ENCODE data around the gene ZNF853.

Gene ZNF853

DNA sequence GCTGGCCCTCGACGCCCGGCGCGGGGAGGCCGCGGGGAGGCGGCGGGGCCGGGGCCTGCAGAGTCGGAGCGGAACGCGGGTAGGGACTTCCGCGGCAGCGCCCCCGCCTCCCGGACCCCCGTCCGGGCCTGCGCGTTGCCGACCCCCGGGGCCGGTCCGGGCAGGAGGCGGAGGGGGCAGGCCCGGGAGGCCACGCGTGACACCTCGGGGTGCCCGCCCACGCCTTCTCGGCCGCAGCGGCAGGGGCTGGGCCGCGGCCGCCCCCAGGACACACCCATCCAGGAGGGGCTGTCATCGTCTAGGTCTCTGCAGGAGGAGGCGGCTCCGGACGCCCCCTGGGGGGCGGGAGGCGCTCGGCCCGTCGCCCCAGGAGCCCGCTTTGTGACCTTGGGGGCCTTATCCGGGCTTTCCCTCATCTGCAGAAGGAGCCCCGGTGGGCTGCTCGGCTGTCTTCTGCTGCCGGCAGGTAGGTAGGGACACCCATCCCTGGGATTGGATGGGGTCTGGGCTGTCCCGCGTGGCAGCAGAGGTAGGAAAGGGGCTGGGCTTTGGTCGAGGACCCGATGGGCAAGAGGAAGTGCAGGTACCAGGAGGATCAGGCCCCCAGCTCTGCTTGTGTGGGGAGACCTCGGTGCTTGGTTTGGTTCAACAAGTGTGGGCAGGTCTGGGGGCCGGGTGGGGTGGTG lies 22.3 kb downstream of the ZNF853 start:
- no peak for DNase-seq

DNA sequence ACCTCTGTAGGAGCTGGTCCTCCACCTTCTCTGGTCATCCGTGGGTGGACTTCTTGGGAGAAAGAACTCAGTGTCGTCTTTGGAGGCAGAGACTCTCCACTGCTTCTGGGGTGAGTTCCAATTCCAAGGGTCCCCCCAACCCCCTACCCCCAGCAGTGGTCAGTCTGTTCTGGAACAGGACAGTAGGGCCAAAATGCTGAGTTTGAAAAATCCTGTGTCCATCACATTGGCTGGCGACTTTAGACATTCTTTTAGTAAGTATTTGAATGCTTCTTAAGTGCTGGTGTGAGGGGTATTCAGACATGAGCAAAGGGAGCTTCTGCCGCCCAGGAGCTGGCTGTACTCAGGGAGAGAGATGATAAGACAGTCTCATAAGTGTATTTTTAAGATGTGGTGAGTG lies 23.6 kb downstream of the ZNF853 start:
- no peak for DNase-seq

DNA sequence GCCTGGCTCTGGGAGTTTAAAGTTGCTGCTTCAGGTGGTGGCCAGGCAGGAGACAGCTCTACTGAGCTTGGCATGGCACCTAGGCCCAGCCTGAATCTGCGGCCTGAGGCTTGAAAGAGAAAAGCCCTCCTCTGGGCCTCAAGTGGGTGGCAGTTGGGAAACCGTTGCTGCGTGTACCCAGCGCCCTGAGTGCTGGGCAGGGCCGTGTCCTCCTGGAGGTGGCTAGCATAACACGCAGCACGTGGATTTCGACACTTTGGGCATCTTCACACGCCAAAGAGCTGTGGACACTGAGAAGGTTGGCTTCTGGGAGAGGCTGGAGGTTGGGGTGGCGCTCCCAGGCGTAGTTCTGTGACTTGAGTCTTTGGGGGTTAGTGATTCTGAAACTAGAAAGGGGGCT lies 24.2 kb downstream of the ZNF853 start:
- no peak for DNase-seq

DNA sequence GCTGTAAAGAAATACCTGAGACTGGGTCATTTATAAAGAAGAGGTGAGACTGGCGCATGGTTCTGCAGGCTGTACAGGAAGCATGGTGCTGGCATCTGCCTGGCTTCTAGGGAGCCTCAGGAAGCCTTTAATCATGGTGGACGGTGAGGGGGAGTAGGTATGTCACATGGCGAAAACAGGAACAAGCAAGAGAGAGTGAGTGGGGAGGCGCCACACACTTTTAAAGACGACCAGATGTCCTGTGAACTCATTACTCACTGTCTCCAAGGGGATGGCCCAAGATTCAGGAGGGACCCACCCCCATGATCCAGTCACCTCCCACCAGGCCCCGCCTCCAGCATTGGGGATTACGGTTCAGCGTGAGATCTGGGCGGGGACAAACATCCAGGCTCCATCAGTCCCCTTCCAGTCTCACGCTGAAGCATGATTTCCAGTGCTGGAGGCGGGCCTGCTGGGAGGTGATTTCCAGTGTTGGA lies 24.9 kb downstream of the ZNF853 start:
- DNase-seq = no peak

DNA sequence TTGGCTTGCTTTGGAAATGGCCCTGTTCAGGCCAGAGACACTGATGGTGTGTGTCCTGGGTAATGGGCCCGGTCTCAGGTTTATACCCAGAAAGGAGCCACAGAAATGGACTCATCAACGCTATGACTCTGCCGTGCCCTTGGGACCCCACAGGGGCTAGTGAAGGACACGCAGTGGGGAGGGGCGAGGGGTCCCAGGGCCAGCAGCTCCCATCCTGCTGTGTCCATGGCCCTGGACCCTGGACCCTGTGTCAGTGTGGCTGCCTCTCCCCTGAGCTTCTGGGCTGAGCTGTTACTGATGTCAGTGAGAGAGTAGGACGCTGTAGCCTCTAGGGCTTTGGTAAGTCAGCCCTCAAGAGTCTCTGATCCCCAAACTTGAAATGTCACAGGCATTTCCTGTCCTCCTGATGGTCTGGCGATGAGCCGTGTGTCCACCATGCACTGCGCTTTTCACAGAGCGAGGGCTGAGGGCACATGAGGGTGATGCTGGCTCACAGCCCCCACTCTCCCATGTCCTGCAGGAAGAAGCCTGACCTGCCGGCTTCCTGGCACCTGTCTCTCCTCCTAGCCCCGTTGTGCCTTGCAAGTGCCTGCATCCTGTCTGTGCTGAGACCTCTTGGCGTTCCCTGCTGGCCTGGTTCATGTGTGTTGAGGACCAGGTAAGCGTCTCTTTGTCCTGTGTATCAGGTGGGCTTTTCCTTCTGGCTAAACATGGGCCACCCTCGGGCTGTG lies 26.1 kb downstream of the ZNF853 start:
- DNase-seq = no peak

DNA sequence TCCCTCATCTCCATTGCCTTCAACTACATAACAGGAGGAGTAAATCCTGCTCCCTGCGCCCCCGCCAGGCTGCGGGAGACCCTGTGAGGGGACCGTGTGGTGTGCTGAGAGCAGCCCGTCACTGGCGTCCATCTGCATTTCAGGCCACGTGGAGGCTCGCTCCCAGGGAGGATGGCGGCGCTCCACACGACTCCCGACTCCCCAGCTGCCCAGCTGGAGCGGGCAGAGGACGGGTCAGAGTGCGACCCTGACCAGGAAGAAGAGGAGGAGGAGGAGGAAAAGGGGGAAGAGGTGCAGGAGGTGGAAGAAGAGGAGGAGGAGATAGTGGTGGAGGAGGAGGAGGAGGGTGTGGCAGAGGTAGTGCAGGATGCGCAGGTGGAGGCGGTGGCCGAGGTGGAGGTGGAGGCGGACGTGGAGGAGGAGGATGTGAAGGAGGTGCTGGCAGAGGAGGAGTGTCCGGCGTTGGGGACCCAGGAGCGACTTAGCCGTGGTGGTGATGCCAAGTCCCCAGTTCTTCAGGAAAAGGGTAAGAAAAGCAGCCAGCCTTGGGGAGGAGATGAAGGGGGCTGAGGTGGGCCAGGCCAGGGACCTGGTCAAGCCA lies 26.9 kb downstream of the ZNF853 start:
- no peak for DNase-seq

DNA sequence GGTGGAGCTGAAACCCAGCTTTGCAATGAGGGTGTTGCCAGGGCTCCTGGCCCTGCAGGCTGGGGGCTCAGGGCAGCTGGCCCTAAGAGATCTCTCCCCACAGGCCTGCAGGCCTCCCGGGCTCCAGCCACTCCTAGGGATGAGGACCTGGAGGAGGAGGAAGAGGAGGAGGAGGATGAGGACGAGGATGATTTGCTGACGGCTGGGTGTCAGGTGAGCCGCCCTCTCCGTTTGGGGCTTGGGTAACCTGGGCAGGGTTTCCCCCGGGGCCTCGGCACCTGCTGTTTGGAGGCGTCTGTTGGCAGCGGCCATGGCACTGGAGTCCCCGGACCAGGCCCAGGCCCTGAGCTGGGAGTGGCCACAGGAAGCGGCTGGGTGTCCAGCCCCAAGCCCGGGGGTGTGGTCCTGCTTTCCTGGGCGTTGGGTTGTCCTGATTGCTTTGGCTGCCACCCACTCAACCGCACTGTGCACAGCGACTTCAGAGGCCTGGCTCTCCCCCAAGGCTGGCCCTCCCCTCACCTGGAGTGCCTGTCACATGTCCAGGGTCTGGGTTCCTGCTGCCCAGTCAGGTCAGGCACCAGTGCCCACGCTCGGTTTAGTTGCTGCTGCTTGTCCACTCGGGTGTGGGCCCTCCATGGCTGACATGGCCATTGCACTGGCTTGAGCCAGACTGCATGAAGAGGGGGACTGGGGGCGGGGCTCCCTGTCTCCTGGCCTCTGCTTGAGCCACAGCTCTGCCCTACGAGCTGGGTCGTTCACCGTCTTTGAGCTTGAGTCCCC lies 27.6 kb downstream of the ZNF853 start:
- DNase-seq = no peak

DNA sequence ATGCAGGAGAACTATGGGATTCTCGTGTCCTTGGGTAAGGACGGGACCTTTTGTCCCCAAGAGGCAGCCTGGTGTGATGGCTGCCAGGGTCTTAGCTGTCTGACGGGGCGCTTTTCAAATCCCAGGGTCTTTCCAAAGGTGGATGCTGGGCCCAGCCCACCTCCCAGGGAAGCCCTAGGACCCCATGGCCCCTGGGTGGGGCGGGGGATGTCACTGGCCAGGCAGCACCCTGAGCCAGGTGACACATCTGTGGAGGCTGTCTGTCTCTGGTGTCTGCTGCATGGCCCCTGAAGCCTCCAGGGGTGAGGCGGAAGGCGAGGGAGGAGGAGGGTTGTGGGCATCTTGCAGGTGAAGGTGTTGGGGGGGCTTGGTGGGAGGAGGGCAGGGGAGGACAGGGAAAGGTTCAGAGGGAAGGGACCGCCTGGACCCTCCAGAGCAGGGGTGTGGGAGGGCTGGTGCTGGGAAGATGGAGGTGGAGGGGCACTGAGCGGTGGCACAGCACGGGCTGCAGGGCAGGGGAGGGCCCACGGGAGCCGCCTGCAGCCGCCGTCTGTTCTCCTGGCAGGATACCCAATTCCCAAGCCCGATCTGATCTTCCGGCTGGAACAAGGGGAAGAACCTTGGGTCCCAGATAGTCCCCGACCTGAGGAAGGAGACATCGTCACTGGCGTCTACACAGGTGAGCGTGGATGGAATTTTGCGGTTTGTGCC lies 28.7 kb downstream of the ZNF853 start:
- no peak for DNase-seq

DNA sequence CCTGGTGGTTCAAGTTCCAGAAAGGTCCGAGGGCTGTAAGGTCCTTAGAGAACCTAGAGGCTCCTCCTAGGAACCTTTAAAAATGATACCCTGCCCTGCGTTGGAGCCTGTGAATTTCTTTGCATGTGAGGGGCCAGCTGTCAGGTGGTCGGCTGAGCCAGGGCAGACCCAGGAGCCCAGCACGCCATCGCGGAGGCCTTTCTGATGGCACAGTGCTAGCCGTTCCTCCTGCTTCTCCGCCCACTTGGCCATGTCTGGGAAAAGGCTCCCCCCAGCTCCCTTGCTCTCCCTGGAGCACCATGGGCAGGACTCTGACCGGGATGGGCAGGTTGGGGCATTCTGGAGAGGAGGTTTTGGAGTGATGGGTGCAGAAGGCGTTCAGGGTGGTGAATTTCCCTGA lies 29.3 kb downstream of the ZNF853 start:
- no peak for DNase-seq

DNA sequence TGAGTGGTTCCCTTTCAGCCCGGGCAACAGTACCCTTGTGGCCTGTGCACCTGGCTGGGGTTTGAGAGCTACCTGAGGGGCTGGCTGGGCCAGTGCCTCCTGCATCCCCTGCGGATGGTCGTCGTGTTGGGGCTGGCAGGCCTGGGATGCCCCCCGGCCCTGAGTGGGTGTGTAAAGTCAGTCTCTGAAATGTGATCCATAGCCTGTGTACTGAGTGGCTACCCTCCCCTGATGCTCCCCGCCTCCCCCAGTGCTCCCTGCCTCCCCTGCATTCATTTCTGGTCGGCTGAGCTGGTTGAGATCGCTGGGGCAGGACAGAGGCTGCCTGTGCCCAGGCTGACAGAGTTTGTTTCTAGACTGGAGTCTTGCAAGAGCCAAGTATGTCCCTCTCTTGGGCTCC lies 31.1 kb downstream of the ZNF853 start:
- no peak for DNase-seq

DNA sequence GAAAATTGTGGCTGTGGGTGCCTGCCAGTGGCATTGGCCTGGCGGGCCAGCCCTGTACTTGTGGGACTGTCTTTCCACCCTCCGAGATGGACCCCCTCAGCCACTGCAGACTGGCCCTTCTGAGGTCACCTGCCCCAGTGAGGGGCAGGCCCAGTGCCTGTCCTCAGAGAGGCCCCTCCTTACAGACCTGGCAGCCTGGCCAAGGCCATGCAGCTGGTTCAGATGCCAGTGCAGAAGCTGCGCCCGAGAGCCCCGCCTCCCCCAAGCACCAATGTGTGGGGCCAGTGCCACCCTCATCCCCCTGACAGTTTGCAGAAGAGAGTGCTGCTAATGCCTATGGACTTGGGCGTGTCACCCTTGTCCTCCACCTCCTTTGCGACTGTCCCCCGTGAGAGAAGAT lies 31.7 kb downstream of the ZNF853 start:
- no peak for DNase-seq

DNA sequence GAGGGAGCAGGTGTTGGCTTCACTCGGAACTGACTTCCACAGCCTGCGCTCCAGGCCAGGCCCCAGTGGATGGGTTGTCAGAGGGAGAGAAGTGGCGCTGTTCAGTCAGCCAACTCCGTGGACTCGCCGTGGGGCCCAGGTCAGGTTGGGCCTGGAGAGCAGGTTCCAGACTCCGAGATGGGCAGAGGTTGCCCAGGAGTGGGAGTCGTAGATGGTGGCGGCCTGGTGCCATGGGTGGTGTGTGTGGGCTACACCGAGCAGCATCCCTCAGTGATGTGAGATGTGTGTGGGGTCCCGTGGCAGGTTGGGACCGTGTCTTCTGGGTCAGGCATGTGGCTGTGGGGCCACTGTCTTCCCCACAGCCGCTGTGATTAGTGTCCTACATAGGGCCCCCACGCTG lies 32.1 kb downstream of the ZNF853 start:
- DNase-seq = no peak

DNA sequence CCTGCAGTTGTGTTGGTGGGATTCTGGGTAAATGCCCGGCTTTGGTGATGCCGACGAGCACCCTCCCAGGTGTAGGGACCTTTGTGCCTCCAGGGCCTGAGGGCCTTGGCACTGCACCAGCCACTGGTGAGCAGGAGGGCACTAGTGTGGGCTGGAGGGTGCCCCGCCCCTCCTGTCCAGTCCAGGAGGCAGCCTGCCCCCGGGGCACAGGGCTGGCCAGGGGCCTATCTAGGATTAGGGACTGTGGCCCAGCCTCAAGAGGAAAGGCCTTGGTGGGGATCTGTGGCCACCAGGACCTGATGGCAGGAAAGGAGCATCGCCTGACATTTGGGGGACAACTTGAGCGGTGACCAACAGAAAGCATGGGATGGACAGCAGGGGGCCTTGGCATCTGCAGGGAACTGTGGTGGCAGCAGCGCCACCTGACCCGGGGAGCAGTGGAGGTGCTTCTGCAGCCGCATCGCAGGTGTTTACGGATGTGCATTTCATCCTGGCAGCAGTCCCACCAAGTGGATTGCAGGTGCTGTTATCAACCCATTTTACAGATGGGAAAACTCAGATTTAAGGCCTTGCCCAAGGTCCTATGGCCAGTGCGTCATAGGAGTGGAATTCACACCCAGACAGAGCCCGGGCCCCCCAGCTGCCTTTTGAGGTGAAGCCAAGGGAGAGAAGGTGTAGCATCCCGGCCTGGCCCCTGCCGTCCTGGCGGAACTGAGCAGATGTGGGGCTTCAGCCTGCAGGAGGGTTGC lies 32.8 kb downstream of the ZNF853 start:
- no peak for DNase-seq

DNA sequence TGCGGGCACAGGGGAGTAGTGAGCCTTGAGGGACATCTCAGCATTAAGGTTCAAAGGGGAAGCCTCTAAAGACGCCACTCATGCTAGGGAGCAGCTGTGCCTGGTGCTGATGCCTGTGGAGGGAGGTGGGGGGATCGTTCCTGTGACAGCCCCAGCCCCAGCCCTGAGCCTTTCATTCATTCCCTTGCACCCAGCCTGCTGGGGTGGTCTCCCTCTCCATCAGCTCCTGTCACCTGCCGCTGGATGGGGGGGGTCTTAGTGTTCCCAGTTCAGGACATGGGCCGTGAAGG lies 33.4 kb downstream of the ZNF853 start:
- no peak for DNase-seq

DNA sequence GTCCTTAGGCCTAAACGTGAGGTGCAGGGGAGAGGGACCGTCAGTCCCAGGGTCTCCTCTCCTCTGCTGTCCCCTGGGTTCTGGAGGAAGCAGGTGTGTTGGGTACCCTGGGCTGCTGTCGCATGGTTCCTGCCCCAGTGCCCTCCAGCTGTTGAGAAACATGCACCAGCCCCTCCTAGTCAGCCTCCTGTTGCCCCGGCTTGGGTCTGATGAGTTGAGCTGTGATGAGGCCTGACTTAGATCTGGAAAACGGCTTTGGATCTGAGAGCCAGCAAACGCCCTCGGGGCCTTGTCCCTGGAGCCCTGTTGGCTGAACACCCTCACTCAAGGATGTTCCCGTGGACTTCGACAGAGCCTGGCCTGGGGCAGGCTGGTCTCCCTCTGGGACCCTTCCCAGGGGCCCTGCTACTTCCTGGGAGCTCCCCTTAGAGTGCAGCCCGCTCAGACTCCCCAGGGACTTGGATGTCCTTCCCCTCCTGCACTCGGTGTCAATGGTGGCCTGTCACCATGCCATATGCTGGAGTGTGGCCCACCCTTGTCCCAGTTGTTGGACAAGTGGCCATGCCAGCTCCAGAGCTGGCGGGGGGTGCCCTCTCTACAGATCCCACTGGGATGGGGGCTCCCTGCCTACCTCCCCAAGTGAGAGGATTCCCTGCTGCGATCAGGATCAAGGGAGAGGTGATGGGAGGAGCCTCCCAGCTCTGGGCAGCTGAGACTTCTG lies 34.0 kb downstream of the ZNF853 start:
- no peak for DNase-seq

DNA sequence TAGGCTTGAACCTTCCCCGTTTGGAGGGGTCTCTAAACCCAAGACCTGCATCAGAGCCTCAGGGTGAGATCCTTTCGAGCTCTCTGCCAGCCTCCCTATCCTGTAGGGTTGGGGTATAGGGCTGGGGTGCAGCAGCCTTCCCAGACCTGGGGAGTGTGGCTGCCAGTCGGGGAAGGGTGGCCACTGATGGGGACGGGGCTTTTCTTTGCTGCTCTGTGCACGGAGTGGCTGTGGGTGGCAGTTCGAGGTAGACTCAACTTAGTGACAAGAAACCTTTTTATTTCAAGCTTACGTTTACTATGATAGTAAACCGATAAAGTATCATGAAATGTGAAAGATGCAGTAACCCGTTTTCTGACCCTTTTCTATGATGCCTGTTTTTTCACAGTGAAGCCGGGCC lies 34.7 kb downstream of the ZNF853 start:
- DNase-seq = no peak

DNA sequence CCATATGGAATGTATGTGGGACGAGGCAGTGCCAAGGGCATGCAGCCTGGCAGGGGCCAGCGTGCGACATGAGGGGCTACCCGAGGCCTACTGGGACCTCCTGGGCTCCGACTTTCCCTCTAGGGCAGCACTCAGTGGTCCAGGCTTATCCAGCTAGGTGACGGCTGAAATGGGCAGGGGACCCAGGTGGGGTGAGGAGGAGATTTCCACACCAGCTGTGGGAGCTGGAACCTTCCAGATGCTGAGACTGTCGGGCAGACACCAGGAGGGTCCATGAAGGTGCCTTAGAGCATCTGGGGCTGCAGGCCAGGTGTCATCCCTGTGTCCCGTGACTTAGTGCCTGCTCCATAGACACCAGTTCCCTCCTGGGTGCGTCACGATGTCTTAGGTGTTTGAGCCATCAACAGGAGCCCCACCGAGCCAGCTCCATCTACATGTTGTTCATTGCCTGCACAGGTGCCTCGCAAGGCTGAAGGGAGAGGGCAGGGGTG lies 35.2 kb downstream of the ZNF853 start:
- DNase-seq = no peak

DNA sequence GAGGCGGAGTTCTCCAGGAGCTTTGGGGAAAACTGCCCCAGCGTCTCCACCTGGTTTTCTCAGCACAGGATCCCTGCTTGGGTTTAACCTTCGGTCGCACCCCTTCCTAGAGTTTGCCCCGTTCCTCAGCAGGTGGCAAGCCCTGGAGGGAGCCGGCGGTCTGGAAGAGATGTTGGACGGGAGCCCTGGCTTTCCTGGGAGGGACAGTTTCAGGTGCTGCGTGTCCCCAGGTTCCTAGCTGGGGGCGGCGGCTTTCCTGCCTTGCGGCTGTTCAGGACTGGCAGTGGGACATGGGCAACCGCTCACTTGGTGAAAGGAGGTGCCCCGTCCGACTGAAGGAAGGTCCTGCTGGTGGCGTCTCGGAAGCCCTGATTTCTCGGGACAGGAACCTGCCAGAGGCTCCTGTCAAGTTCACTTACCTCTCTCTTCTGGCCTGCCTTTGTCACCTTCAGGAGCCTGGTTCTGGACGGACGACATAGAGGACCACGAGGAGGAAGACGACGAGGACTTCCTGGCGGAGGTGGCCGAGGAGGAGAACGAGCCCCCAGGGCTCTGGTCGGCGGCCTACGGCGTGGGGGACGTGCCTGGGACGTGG lies 36.5 kb downstream of the ZNF853 start:
- no peak for DNase-seq

DNA sequence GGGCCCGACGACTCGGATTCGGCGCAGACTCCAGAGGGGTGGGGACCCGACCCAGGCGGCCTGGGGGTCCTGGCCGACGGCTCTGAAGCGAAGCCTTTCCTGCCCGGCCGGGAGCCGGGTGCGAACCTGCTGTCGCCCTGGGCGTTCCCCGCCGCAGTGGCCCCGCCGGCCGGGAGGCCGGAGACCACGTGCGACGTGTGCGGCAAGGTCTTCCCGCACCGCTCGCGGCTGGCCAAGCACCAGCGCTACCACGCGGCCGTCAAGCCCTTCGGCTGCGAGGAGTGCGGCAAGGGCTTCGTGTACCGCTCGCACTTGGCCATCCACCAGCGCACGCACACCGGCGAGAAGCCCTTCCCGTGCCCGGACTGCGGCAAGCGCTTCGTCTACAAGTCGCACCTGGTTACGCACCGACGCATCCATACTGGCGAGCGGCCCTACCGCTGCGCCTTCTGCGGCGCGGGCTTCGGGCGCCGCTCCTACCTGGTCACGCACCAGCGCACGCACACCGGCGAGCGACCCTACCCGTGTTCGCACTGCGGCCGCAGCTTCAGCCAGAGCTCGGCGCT lies 37.1 kb downstream of the ZNF853 start:
- no peak for DNase-seq
